Right cardiac atrium (tissue), 5 donors: ENCODE data around the gene SHMT1. TPM values are rescaled to one million over a fixed set of nuclear protein-coding genes. Genes with fewer than 3 reads are reported as not detected.
"Not testable (repeated sequence)": the region's sequence is repeated elsewhere in the genome, so short reads cannot be mapped to it uniquely, and the experiment has no call there.

Experiments used
- ATAC-seq, 2 donors: fragments of 200-7000 bp; cut with Tn5 transposase; one replicate each; pipeline versions ENCODE4 v1.8.0 to v1.9.1; 2020; ENCODE audit warnings: moderate library complexity in 2 of 2, mild to moderate bottlenecking in 1 of 2
- DNase-seq, 3 donors: peaks; one replicate each; pipeline ENCODE4 v3.0.0-alpha.2; 2020
- H3K27ac ChIP-seq: one replicate; pipeline ENCODE4 v1.5.1; 2013; ENCODE audit warnings: mild to moderate bottlenecking, low read length, control low read depth, moderate library complexity
- H3K27me3 ChIP-seq: one replicate; pipeline ENCODE4 v1.6.1; 2013; ENCODE audit not compliant: control insufficient read depth, insufficient read depth
- H3K4me1 ChIP-seq: one replicate; pipeline ENCODE4 v1.6.1; 2013; ENCODE audit warnings: low read length; ENCODE audit not compliant: control insufficient read depth, insufficient read depth
- H3K4me3 ChIP-seq: one replicate; pipeline ENCODE4 v1.5.1; 2013; ENCODE audit warnings: low read length, control low read depth
- H3K9me3 ChIP-seq: one replicate; pipeline ENCODE4 v1.6.1; 2013; ENCODE audit warnings: low read length; ENCODE audit not compliant: control insufficient read depth
- WGBS: extraction: QIAGEN DNeasy Blood & Tissue Kit; methylation state at CpG from one replicate; pipeline ENCODE4 v1.1.7; 2013; 5-methylcytosine and 5-hydroxymethylcytosine counted together
- intact Hi-C, 4 donors: fragments of 100-400 bp; cut with DNase I; formaldehyde crosslinking; loops; one replicate each; pipeline versions ENCODE4 v1.11.0 to v1.14.0; 2022 to 2023
- polyA plus RNA-seq: library from polyadenylated mRNA; stranded (reverse); fragments of 200-250 nt; gene quantifications from one replicate; pipeline ENCODE4 v1.2.3, GENCODE V29; 2013
- total RNA-seq, 4 donors: library from RNA; stranded (reverse); fragmentation: NEBNext Ultra II Directional; extraction: Animal tissue kit (Norgen Biotek cat#: 25700); gene quantifications; one replicate each; pipeline ENCODE4 v1.2.1, GENCODE V29; 2021
- donor health status: healthy with polysubstance abuse.
- donor health status: DM: no; HTN: yes; CAD: no.
- donor health status: DM: no; HTN: no; CAD: no.
- donor health status: DM: no; HTN: yes; CAD: no; lungs with severe emphysema.
- donor health status: DM: yes; HTN: yes; CAD: no.

SHMT1 gene
- total and polyA plus RNA-seq, 5 donors, result 6.4 to 9.9 (median 8.3) TPM

GRCh38 chr17:18315562-18315922 lies 47.8 kb downstream of the SHMT1 start:
- ATAC-seq, result no peak

GRCh38 chr17:18314731-18315561 lies 48.4 kb downstream of the SHMT1 start, which contains the start of the genes SMCR8 and TOP3A:
SMCR8 (plus strand) TSS chr17:18315293; CDS start chr17:18315790, 497 bp downstream.
TOP3A (minus strand) TSS chr17:18314994; CDS start chr17:18314778, 216 bp downstream.
- under 1% methylated on average over 78 of the region's 78 CpGs for whole genome bisulfite sequencing
- H3K4me3 ChIP-seq, result peak within 1 kb of the TSS; percentile 73
- intact Hi-C loops, result loop anchor here in 1 of 4 donors (10.0 kb wide), 1 partner anchor 100 kb away; no protein-coding TSS in a partner anchor
- peak; percentile 99 for ATAC-seq
- peak within 1 kb of the TSS; percentile 91 for H3K27ac ChIP-seq
- H3K4me1 ChIP-seq, result peaks cover 14% of the 10 kb centered on the region
- peak; percentile 98 to 99 (median 99) for DNase-seq
- H3K9me3 ChIP-seq, result no peaks in the 10 kb centered on the region
- H3K27me3 ChIP-seq, result no peaks in the 10 kb centered on the region

More at GRCh38 chr17:18315562-18315922, 47.8 kb downstream of the SHMT1 start:
- WGBS, result 7% methylated on average over 18 of the region's 18 CpGs
- no peak for DNase-seq
- Histone ChIP-seq H3K4me3 (peak overlapping the region; percentile 73), H3K27me3 (no peaks in the 10 kb centered on the region), H3K27ac (peak overlapping the region; percentile 72), H3K9me3 (no peaks in the 10 kb centered on the region), H3K4me1 (peaks cover 18% of the 10 kb centered on the region)
- intact Hi-C loops, result loop anchor here in 1 of 4 donors (10.0 kb wide), 1 partner anchor 101 kb away; no protein-coding TSS in a partner anchor

- no peaks in the 10 kb centered on the region for H3K27me3 ChIP-seq
- intact Hi-C loops, result loop anchor here in 1 of 4 donors (10.0 kb wide), 1 partner anchor 99 kb away; no protein-coding TSS in a partner anchor
- no peak for DNase-seq
- H3K9me3 ChIP-seq, result no peaks in the 10 kb centered on the region
- peaks cover 12% of the 10 kb centered on the region for H3K4me1 ChIP-seq
- WGBS, result under 1% methylated on average over 39 of the region's 39 CpGs
- no peak for ATAC-seq
- peak overlapping the region; percentile 91 for H3K27ac ChIP-seq
- peak overlapping the region; percentile 73 for H3K4me3 ChIP-seq
Measured at GRCh38 chr17:18314059-18314730, 49.2 kb downstream of the SHMT1 start.

GRCh38 chr17:18309202-18309601 lies 54.1 kb downstream of the SHMT1 start:
- Histone ChIP-seq H3K4me1 (peaks cover 2% of the 10 kb centered on the region), H3K4me3 (no peak overlapping the region), H3K27me3 (no peaks in the 10 kb centered on the region), H3K27ac (no peak overlapping the region), H3K9me3 (no peaks in the 10 kb centered on the region)
- ATAC-seq, result no peak
- intact Hi-C loops, result no loop called here
- WGBS, result 91% methylated on average over 4 of the region's 4 CpGs
- DNase-seq, result no peak

- H3K4me3 ChIP-seq, ATAC-seq, H3K4me1 ChIP-seq, intact Hi-C loops, H3K9me3 ChIP-seq, DNase-seq, H3K27ac ChIP-seq, H3K27me3 ChIP-seq: not testable (repeated sequence)
- WGBS, result 70% methylated on average over 13 of the region's 13 CpGs
Measured at GRCh38 chr17:18303206-18303605, 60.1 kb downstream of the SHMT1 start.

GRCh38 chr17:18300725-18301480 lies 62.4 kb downstream of the SHMT1 start:
- ATAC-seq, result peak; percentile 75 to 81
- H3K27ac ChIP-seq, result no peak overlapping the region
- no peak for DNase-seq
- H3K27me3 ChIP-seq, result no peaks in the 10 kb centered on the region
- intact Hi-C loops, result no loop called here
- H3K9me3 ChIP-seq, result no peaks in the 10 kb centered on the region
- H3K4me3 ChIP-seq, result no peak overlapping the region
- 85% methylated on average over 8 of the region's 8 CpGs for WGBS
- no peaks in the 10 kb centered on the region for H3K4me1 ChIP-seq

- H3K27me3 ChIP-seq, ATAC-seq, intact Hi-C loops, H3K9me3 ChIP-seq, DNase-seq, H3K27ac ChIP-seq, H3K4me1 ChIP-seq, H3K4me3 ChIP-seq: not testable (repeated sequence)
- 95% methylated on average over 23 of the region's 30 CpGs for WGBS
Measured at GRCh38 chr17:18298061-18298460, 65.3 kb downstream of the SHMT1 start.

GRCh38 chr17:18291718-18292540 lies 71.4 kb downstream of the SHMT1 start:
- ATAC-seq (no peak), DNase-seq (no peak)
- H3K9me3 ChIP-seq, result no peaks in the 10 kb centered on the region
- H3K4me3 ChIP-seq, result no peak overlapping the region
- H3K27ac ChIP-seq, result no peak overlapping the region
- H3K4me1 ChIP-seq, result no peaks in the 10 kb centered on the region
- 93% methylated on average over 15 of the region's 15 CpGs for WGBS
- H3K27me3 ChIP-seq, result no peaks in the 10 kb centered on the region
- intact Hi-C loops, result no loop called here

GRCh38 chr17:18285296-18285695 lies 78.1 kb downstream of the SHMT1 start:
- H3K4me1 ChIP-seq, result no peaks in the 10 kb centered on the region
- H3K4me3 ChIP-seq, result no peak overlapping the region
- H3K27me3 ChIP-seq, result no peaks in the 10 kb centered on the region
- no peaks in the 10 kb centered on the region for H3K9me3 ChIP-seq
- H3K27ac ChIP-seq, result no peak overlapping the region
- intact Hi-C loops, result no loop called here
- WGBS, result 97% methylated on average over 11 of the region's 11 CpGs
- DNase-seq (no peak), ATAC-seq (no peak)

- Histone ChIP-seq H3K4me1 (no peaks in the 10 kb centered on the region), H3K27ac (no peak overlapping the region), H3K4me3 (no peak overlapping the region), H3K9me3 (no peaks in the 10 kb centered on the region), H3K27me3 (no peaks in the 10 kb centered on the region)
- no peak for DNase-seq
- intact Hi-C loops, result loop anchor here in 1 of 4 donors (2.0 kb wide), 1 partner anchor 17 kb away; no protein-coding TSS in a partner anchor
- 85% methylated on average over 6 of the region's 6 CpGs for WGBS
- ATAC-seq, result no peak
Measured at GRCh38 chr17:18281788-18282187, 81.6 kb downstream of the SHMT1 start.
